NCI-H748 (cell line): Measurements from ENCODE around the gene NUDT8.
"Not testable (repeated sequence)": the region's sequence is repeated elsewhere in the genome, so short reads cannot be mapped to it uniquely, and the experiment has no call there.

ENCODE experiments used
- DNase-seq: peaks from one replicate; lab custom pipeline; 2025; ENCODE audit not compliant: unreplicated experiment; lab: John Stamatoyannopoulos, UW

NUDT8 gene

DNA sequence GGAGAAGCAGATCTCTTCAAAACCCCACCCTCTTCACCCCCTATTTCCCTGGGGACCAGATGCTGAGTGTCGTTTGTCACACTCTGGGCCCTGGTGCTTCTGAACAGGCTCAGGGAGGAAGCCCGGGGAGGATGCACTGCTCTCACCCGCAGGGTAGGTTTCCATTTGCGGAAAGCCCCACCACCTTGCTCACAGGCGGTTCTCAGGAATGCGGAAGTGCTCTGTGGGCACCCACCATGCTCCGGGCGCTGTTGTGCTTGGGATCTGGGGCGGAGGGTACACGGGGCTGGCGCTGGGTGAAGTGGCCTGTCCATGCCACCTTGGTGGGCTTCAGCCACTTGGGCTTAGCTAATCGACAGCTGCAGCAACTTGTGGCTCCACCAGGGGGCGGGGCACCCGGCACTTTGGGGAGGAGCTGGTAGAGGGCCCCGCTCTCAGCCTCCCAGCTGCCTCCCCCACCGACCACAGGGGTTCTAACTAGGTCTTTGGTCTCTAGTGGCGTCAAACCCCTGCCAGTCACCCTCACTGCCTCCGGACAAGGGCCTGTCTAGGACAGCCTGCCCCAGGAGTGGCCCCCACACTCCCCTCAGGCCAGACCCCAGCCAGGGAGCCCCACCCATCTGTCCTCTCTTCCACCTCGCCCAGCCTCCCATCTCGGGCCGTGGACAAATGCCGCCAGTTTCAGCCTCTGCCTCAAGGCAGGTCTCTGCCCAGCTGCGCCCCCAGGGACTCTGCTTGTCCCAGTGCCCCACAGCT is 15.6 kb downstream of the NUDT8 start:
- DNase-seq: peak; percentile 54

DNA sequence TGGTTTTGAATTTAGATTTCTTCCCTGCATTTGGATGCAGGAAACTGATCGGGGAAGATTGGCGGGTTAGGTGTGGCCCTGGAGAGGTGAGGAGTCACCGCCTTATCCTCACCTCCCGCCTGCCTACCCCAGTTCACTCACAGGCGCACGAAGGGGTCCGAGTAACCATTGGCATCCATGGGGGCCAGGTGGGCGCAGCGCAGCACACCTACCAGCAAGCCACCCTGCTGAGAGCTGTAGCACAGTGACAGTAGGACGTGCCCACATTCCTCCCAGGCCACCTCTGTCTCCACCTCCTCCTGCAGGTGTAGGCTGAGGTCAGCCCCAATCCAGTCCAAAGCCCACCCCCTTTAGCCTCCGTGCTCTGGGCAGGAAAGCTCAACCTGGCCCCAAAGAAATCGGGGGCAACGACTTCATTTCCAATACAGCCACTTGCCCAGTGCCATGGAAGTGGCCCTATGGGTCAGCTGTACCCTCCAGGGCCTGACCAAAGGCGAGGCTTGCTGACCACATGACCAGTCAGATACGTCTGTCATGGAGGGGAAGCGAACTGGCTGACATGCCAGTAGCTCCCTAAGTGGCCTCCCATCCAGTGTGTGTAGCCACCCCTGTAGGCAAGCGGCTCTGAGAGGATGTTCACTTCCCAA is 16.3 kb downstream of the NUDT8 start:
- no peak for DNase-seq

DNA sequence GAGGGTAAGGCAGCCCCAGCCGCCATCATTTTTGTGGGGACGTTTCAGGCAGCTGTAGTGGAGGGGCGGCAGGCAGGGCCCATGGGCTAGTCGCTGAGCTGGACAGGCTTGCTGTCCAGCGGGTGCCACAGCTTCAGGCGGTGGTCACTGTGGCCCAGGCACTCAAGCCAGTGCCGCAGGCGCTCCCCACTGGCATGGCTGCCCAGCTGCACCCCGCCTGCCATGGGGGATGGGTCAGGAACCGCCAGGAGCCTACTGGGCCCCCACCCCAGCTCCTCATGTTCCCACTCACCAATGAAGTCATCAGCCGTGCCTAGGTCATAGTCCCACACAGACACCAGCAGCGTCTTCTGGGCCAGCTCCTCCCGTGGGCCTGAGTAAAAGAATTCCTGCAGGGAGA is 17.0 kb downstream of the NUDT8 start:
- no peak for DNase-seq

DNA sequence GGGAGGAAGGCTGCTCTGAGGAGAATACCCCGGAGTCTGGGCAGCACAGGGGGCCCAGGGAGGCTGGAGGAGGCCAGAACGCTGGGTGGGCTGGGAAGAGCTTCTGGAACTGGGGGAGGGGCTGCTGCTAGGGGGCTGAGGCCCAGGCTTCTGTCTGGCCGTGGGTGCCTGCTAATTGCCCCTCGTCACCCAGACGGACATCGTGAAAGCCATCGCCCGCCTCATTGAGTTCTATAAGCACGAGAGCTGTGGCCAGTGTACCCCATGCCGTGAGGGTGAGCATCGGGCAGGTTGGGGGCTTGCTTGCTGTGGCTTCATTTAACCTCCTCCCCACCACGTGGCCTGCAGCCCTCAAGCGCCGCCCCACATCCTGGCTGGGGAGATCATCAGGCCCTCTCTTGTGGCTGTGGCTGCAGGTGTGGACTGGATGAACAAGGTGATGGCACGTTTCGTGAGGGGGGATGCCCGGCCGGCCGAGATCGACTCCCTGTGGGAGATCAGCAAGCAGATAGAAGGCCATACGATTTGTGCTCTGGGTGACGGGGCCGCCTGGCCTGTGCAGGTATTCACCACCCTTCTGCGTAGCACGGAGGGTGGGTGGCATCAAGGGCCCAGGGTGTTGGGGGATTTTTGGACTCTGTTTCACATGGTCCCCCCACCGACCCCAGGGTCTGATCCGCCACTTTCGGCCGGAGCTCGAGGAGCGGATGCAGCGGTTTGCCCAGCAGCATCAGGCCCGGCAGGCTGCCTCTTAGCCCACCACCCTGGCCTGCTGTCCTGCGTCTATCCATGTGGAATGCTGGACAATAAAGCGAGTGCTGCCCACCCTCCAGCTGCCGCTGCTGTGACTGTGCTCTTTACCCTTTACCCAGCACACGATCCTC is 17.8 kb downstream of the NUDT8 start:
- DNase-seq: no peak

DNA sequence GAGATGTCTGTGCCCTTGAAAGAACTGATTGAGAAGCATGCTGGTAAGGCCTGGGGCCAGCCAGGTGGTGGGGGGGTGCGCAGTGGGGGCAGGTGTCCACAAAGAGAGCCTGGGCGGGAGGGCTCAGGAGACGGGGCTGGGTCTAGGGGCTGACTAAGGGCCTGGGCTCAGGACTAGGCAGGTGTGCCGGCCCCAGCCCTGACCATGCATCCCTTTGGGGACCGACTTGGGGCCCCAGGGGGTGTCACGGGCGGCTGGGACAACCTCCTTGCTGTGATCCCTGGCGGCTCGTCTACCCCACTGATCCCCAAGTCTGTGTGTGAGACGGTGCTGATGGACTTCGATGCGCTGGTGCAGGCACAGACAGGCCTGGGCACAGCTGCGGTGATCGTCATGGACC is 18.6 kb downstream of the NUDT8 start:
- no peak for DNase-seq

DNA sequence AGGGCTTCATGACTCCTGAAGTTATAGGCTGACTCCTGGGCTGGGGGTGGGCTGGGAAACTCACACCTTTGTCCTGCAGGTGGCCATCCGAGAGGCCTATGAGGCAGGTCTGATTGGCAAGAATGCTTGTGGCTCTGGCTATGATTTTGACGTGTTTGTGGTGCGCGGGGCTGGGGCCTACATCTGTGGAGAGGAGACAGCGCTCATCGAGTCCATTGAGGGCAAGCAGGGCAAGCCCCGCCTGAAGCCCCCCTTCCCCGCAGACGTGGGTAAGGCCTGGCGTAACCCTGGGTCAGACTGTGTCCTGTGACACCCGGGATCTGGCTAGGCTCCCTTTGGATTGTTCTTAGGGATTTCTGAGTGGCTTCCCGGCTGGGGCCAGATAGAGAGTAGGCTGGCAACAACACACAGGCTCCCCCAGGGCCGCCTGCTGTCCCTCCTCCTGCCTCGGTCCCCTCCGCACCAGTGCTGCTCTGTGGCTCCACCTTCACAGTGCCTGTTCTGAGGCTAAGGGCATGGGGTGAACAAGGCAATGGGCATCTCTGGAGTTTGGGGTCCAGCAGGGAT is 19.4 kb downstream of the NUDT8 start:
- DNase-seq: no peak

DNA sequence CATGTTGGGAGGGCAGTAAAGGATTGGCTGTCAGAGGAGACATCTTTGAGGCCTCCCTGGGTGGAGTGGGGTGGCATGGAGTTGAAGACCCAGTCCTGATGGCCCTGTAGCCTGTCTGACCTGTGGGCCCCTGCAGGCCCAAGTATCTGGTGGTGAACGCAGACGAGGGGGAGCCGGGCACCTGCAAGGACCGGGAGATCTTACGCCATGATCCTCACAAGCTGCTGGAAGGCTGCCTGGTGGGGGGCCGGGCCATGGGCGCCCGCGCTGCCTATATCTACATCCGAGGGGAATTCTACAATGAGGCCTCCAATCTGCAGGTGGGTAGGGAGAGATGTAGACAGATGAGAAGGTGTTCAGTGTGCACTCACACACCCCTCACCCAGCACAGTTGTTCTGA is 20.4 kb downstream of the NUDT8 start:
- DNase-seq: no peak

DNA sequence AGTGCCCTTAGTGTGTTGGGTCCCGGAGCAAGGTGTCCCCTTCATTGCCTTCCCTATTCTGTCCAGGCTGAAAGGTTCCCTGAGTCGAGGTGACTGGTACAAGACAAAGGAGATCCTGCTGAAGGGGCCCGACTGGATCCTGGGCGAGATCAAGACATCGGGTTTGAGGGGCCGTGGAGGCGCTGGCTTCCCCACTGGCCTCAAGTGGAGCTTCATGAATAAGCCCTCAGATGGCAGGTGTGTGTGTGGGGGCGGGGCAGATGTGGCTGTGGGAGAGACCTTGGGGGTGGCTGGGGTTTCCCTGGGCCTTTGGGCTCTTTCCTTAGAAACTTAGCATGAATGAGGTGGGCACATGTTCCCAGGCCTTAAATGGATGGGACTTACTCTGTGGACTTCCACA is 21.3 kb downstream of the NUDT8 start:
- no peak for DNase-seq

DNA sequence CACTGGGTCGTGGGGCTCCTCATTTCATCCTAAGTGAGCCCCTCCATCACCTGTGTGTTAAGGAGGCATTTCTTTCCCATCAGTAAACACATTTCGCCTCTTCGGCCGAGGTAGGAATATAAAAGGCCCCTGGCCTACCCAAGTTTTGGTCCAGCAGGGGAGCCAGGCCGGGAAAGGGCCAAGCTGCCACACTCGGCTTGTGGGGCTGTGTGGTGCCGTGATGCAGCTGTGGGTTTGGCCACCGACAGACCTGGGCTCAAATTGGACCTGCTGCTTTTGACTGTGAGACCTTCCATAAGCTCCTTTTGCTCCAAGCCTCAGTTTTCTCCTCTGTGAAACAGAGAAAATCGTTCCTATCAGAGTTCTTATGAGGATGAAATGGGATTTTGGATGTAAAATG is 22.2 kb downstream of the NUDT8 start:
- no peak for DNase-seq

DNA sequence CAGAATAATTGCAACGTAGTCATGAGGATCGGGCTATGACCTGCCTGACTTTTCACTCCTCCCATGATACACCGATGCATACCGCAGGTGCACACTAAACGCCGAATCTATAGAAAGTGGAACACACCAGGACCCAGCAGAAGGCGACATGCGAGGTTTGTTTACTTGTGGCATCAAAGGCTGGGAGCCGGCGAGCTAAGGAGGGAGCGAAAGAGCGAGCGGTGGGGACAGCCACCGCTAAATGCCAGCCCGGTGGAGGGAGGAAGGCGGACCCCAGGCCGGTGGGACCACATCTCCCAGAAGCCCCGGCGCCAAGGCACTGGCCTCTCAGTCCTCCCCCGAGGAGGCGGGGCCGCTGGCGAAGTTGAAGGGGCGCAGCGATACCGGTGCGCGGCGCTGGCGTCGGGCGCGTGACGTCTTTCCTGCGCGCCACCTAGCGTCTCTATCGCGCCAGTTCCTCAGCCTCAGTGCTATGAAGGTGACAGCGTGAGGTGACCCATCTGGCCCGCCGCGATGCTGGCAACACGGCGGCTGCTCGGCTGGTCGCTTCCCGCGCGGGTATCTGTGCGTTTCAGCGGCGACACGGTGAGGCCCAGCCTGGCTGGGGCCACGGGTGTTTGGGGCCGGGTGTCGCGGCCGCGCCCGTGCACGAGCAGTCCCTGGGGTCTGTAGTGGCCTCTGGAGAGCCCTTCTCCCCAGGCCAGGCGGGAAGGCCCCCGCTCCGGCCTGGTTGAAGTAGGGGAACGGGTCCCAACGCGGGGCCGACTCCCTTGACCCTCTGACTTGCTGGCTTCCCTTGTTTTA is 23.0 kb downstream of the NUDT8 start, which contains the start of gene NDUFV1:
Gene NDUFV1, plus strand, starts transcription at position 445 of the 804 bp plus-strand sequence. Its CDS starts 69 bp downstream, at position 514.
- peak; percentile 97 for DNase-seq

DNA sequence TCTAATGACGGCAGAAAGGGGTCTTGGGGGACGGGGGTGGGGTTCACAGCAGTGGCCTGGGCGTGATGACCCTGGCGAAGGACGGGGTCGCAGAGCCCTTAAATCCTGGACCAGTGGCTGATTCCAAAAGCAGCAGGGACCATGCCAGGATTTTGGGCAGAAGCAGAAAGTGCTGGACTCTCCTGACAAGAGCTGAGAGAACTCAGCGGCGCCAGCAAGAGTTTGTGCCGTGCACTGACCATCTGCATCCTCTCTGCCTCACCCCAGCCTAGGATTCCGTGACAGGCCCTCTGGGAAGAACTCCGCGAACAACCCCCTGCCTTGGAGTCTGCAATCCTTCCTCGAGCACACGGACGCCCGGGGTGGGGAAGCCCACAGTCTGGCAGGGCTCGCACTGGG is 23.6 kb downstream of the NUDT8 start:
- DNase-seq: no peak

DNA sequence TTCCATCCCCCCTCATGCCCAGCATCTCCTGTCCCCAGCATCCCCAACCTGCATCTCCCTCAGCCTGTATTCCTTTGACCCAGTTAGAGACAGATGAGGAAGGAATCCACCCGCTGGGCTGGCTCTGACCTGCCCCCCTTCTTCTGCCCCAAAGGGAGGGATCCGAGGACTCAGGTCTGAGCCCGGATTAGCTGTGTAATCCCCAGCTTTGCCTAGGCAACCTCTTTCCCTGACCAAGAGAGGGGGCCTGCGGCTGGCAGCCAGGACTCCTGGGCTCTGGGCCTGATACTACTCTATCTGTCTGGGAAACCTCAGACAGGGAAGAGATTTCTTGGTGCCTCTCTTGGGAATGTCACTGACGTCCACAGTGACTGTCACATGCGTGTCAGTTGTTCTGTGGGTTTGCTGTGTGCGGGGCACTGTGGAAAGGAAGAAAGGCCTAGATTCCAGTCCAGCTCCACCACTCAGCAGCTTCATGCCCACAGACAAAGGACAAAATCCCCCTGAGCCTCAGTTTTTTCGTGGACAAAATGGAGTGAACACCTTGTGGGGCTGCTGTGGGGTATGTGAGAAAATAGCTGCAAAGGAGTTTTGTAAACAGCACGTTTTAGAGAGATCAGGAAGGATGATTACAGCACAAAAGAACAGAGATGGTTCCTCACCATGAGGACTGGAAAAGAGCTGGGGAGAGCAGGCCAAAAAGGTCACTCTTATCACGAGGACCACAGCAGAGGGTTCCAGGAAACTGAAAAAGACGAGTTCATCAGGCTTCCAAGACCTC is 24.3 kb downstream of the NUDT8 start:
- DNase-seq: no peak

DNA sequence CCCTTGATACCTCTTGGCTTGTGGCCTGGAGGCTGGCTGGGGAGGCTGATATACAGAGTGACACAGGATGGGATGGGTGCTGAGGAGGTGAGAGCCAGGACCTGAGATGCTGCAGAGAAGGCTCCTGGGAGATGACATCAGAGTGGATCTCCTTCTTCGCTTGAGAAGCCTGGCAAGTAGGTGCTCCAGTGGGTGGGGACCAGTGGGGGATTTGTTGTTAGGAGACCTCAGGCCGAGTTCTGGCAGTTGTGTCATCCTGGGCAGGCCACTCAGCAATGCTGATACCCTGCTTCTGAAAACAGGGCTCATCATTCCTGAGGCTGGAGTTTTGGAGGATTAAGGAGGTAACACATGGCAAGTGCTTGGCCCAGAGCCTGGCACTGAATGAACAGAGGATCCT is 24.9 kb downstream of the NUDT8 start:
- no peak for DNase-seq

DNA sequence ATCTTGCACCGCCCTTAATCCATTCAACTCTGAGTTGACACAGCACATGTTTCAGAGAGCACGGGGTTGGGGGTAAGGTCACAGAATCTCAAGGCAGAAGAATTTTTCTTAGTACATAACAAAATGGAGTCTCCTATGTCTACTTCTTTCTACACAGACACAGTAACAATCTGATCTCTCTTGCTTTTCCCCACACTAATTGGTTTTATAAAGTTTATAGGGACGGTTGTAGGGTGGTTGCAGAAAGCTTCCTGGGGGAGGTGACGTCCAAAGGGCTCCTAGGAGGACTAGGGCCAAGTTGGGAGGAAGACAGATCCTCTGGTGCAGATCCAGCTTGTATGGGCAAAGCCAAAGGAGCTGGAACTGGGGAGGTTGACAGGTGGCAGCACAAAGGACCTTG is 25.6 kb downstream of the NUDT8 start:
- not testable (repeated sequence) for DNase-seq

DNA sequence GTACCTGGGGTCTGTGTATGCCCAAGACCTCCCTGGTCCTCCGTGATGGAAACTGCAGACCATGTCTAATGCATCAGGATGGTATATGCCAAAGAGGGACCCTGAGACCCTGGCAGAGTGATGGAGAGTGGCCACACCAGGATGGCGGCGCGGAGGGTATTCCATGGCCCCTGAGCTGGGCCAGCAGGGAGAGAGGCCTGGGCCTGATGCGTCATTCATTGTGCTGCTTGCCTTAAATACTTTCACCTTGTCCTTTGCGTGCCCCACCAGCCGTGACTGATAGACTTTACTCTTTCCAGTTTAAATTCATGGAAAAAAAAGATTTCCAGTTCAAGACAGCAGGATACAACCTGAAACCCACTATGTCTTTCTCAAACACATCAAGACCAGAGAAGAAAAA is 28.6 kb downstream of the NUDT8 start:
- DNase-seq: no peak

DNA sequence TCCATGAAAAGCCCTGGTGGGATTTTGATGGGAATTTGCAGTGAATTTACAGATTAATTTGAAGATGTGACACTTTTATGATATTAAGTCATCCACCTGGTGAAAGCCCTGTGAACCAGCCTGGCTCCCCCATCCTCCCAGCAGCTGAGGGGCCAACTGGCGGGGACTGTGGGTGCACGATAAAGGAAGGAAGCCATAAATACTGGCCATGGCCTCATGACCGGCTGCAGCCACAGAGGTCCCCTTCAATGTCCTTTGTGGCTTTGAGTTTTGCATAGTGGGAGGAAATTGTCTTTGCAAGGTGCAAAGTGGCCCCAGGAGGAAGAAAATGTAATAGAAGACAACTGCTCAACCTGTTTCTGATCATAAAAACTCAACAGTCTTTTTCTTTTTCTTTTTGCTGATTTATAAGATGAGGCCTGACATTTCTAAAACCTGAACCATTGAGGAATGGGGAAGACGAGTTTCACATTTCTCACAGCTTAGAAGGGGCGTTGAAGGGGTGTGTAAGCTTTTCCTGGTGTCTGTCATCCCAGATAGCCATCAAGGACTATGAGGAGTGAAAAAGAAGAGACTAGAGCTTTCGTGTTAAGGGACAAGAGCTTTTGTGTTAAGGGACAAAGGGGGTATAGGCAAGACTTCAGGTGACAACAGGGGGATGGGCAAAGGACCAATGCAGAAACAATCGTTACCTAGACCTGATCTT is 29.3 kb downstream of the NUDT8 start:
- no peak for DNase-seq

DNA sequence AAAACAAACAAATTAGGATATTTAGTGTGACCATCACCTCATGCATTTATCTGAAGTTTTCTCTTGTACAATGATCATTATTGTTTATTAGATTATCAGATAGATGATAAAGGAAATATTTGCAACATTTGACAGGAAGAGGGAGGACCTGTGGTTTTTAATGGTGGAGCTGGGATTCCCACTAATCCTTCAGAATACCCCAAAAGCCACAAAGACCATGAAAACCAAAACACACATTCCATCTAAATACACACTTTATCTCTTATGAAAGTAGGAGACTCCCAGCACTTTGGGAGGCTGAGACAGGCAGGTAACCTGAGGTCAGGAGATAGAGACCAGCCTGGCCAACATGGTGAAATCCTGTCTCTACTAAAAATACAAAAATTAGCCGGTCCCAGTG is 30.6 kb downstream of the NUDT8 start:
- no peak for DNase-seq

DNA sequence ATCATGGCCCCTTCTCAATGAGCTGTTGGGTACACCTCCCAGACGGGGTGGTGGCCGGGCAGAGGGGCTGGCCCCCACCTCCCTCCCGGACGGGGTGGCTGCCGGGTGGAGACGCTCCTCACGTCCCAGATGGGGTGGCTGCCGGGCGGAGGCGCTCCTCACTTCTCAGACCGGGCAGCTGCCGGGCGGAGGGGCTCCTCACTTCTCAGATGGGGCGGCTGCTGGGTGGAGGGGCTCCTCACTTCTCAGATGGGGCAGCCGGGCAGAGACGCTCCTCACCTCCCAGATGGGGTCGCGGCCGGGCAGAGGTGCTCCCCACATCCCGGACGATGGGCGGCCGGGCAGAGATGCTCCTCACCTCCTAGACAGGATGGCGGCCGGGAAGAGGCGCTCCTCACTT is 31.8 kb downstream of the NUDT8 start:
- DNase-seq: not testable (repeated sequence)

DNA sequence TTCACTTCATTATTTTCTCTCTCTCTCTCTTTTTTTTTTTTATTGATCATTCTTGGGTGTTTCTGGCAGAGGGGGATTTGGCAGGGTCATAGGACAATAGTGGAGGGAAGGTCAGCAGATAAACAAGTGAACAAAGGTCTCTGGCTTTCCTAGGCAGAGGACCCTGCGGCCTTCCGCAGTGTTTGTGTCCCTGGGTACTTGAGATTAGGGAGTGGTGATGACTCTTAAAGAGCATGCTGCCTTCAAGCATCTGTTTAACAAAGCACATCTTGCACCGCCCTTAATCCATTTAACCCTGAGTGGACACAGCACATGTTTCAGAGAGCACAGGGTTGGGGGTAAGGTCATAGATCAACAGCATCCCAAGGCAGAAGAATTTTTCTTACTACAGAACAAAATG is 32.3 kb downstream of the NUDT8 start:
- DNase-seq: not testable (repeated sequence)
